OCI-LY3 (cell line): Measurements from ENCODE around the gene NME3.

Experiments used
- H2AFZ ChIP-seq: fragments of 200-600, 300-600 bp; shearing (Covaris generic); 2 replicates; pipeline ENCODE4 v1.6.0; 2014; ENCODE audit warnings: antibody characterized with exemption, low read depth, low read length
- H3K27ac ChIP-seq: fragments of 200-600, 300-600 bp; sonication (generic); 2 replicates; pipeline ENCODE4 v1.5.1; 2014; ENCODE audit warnings: mild to moderate bottlenecking, low read length, moderate library complexity, mixed read lengths
- H3K27me3 ChIP-seq: fragments of 200-600, 300-600 bp; sonication (generic); 2 replicates; pipeline ENCODE4 v1.6.1; 2014; ENCODE audit warnings: low read depth, low read length, mixed read lengths
- H3K36me3 ChIP-seq: fragments of 200-600, 300-600 bp; sonication (generic); replicated peaks from 2 replicates; pipeline ENCODE3; 2014; ENCODE audit warnings: low read depth, low read length, mixed read lengths
- H3K4me1 ChIP-seq: fragments of 300-600, 200-600 bp; sonication (generic); 2 replicates; pipeline ENCODE4 v1.6.1; 2014; ENCODE audit warnings: low read length, mixed read lengths
- H3K4me2 ChIP-seq: fragments of 200-600, 300-600 bp; sonication (generic); 2 replicates; pipeline ENCODE4 v1.6.1; 2014; ENCODE audit warnings: low read length, mixed read lengths
- H3K4me3 ChIP-seq: fragments of 300-600, 200-600 bp; sonication (generic); 2 replicates; pipeline ENCODE4 v1.5.1; 2014; ENCODE audit warnings: antibody characterized with exemption, mild to moderate bottlenecking, low read length, moderate library complexity
- H3K79me2 ChIP-seq: fragments of 300-600, 200-600 bp; shearing (Covaris generic); 2 replicates; pipeline ENCODE4 v1.6.1; 2014; ENCODE audit warnings: mild to moderate bottlenecking, low read length, mixed read lengths
- H3K9ac ChIP-seq: fragments of 300-600, 200-600 bp; shearing (Covaris generic); 2 replicates; pipeline ENCODE4 v1.6.0; 2014; ENCODE audit warnings: mild to moderate bottlenecking, low read length, moderate library complexity
- H3K9me3 ChIP-seq: fragments of 200-600, 300-600 bp; shearing (Covaris generic); 2 replicates; pipeline ENCODE4 v1.6.1; 2014; ENCODE audit warnings: low read length, mixed read lengths; ENCODE audit not compliant: insufficient read depth
- H4K20me1 ChIP-seq: fragments of 200-600, 300-600 bp; sonication (generic); 2 replicates; pipeline ENCODE4 v1.6.1; 2016; ENCODE audit warnings: low read length, mixed read lengths; ENCODE audit not compliant: insufficient read depth
- CTCF ChIP-seq: fragments of 200-600, 300-600 bp; sonication (generic); IDR thresholded peaks from 2 replicates; pipeline ENCODE4 v1.5.1; 2014; ENCODE audit warnings: antibody characterized with exemption, low read length, low read depth
- EZH2phosphoT487 ChIP-seq: fragments of 200-600 bp; shearing (Covaris generic); IDR thresholded peaks from 2 replicates; pipeline ENCODE4 v1.6.1; 2018; ENCODE audit warnings: antibody characterized with exemption, mixed run types, low read depth

The NME3 gene

GRCh38 chr16:1818873-1819525 is 47.7 kb upstream of the NME3 start:
- Histone ChIP-seq H3K9me3 (no peaks in the 10 kb centered on the region), H2AFZ (no peak overlapping the region), H4K20me1 (no peaks in the 10 kb centered on the region), H3K27me3 (no peaks in the 10 kb centered on the region), H3K4me1 (no peaks in the 10 kb centered on the region), H3K9ac (no peak overlapping the region), H3K36me3 (no peaks in the 10 kb centered on the region), H3K79me2 (no peaks in the 10 kb centered on the region), H3K27ac (no peak overlapping the region), H3K4me3 (no peak overlapping the region), H3K4me2 (no peak overlapping the region)
- TF ChIP-seq CTCF = no peak
- no peak for TF ChIP-seq EZH2phosphoT487

GRCh38 chr16:1818204-1818872 is 47.0 kb upstream of the NME3 start:
- Histone ChIP-seq H3K36me3 (peaks cover 4% of the 10 kb centered on the region), H3K4me3 (no peak overlapping the region), H3K9ac (no peak overlapping the region), H3K79me2 (no peaks in the 10 kb centered on the region), H3K9me3 (no peaks in the 10 kb centered on the region), H3K27me3 (no peaks in the 10 kb centered on the region), H4K20me1 (no peaks in the 10 kb centered on the region), H3K4me2 (no peak overlapping the region), H2AFZ (no peak overlapping the region), H3K4me1 (no peaks in the 10 kb centered on the region), H3K27ac (no peak overlapping the region)
- TF ChIP-seq EZH2phosphoT487 (no peak), CTCF (no peak)

- Histone ChIP-seq H3K36me3 (peaks cover 4% of the 10 kb centered on the region), H3K9ac (no peak overlapping the region), H3K4me3 (no peak overlapping the region), H3K4me2 (no peak overlapping the region), H3K27ac (no peak overlapping the region), H4K20me1 (no peaks in the 10 kb centered on the region), H3K4me1 (no peaks in the 10 kb centered on the region), H3K79me2 (no peaks in the 10 kb centered on the region), H2AFZ (no peak overlapping the region), H3K9me3 (no peaks in the 10 kb centered on the region), H3K27me3 (no peaks in the 10 kb centered on the region)
- TF ChIP-seq CTCF (no peak), EZH2phosphoT487 (no peak)
Observed at GRCh38 chr16:1817716-1818115, 46.4 kb upstream of the NME3 start.

GRCh38 chr16:1817276-1817589 is 45.9 kb upstream of the NME3 start:
- H3K9ac ChIP-seq = no peak overlapping the region
- no peaks in the 10 kb centered on the region for H3K9me3 ChIP-seq
- H3K79me2 ChIP-seq = no peaks in the 10 kb centered on the region
- H2AFZ ChIP-seq = no peak overlapping the region
- H3K36me3 ChIP-seq = peaks cover 4% of the 10 kb centered on the region
- TF ChIP-seq EZH2phosphoT487 (no peak), CTCF (no peak)
- H4K20me1 ChIP-seq = no peaks in the 10 kb centered on the region
- no peak overlapping the region for H3K27ac ChIP-seq
- H3K4me1 ChIP-seq = no peaks in the 10 kb centered on the region
- no peak overlapping the region for H3K4me2 ChIP-seq
- no peak overlapping the region for H3K4me3 ChIP-seq
- no peaks in the 10 kb centered on the region for H3K27me3 ChIP-seq
